Spinal cord (tissue), 10 donors: ENCODE results near the gene PGF. TPM values are rescaled to one million over a fixed set of nuclear protein-coding genes. Genes with fewer than 3 reads are reported as not detected.
"Not testable (repeated sequence)": the region's sequence is repeated elsewhere in the genome, so short reads cannot be mapped to it uniquely, and the experiment has no call there.

Experiments
- DNase-seq, 6 donors: peaks; one replicate each; pipeline versions ENCODE4 v3.0.0 to v3.0.0-alpha.2; 2013 to 2015; ENCODE audit warnings: low spot score in 6 of 6, low read depth in 4 of 6
- H3K27ac ChIP-seq: one replicate; pipeline ENCODE4 v1.5.1; 2013; ENCODE audit warnings: low read depth, low read length, control low read depth
- H3K27me3 ChIP-seq: one replicate; pipeline ENCODE4 v1.6.1; 2013; ENCODE audit warnings: low read length; ENCODE audit not compliant: control insufficient read depth, insufficient read depth
- H3K36me3 ChIP-seq: one replicate; pipeline ENCODE4 v1.6.1; 2013; ENCODE audit warnings: low read length; ENCODE audit not compliant: control insufficient read depth, insufficient read depth
- H3K4me1 ChIP-seq: one replicate; pipeline ENCODE4 v1.6.1; 2013; ENCODE audit warnings: low read length; ENCODE audit not compliant: control insufficient read depth, insufficient read depth
- H3K4me3 ChIP-seq: one replicate; pipeline ENCODE4 v1.5.1; 2013; ENCODE audit warnings: low read depth, low read length, control low read depth
- H3K9me3 ChIP-seq: one replicate; pipeline ENCODE4 v1.6.1; 2013; ENCODE audit warnings: low read length; ENCODE audit not compliant: control insufficient read depth, insufficient read depth
- WGBS: methylation state at CpG from one replicate; pipeline ENCODE4 v1.1.5; 2013; ENCODE audit warnings: missing lambda C conversion rate; ENCODE audit not compliant: insufficient coverage; 5-methylcytosine and 5-hydroxymethylcytosine counted together
- long read RNA-seq, 4 donors: transcript quantifications; one replicate each; lab custom pipeline, GENCODE V29; 2026
- polyA plus RNA-seq, 2 donors: library from polyadenylated mRNA; unstranded; fragments of 120-200 nt; gene quantifications; one replicate each; pipeline ENCODE4 v1.2.1, GENCODE V29; 2013; ENCODE audit not compliant: insufficient read length in 2 of 2
- total RNA-seq, 2 donors: library from RNA; depleted of rRNA in 1 of 2; stranded (reverse); fragments of 120-200 nt in 1 of 2; fragments of >200 nt in 1 of 2; gene quantifications; one replicate each; pipeline versions ENCODE4 v1.2.3 to v1.2.4, GENCODE V29; 2013 to 2014
- donor health status: healthy.

The PGF gene
- total RNA-seq (10 to 100 TPM in 1 of 2 donors, 1 to 10 TPM in 1; 5.7 to 23.0 TPM), polyA plus RNA-seq (10 to 100 TPM in 1 of 2 donors, 1 to 10 TPM in 1; 8.1 to 13.5 TPM)
- long read RNA-seq, donor 1, partial matches to known transcripts, result 0 of 3 reads
- long read RNA-seq, donor 1, other reads (novel, unspliced or antisense), result 0 of 3 reads
- long read RNA-seq, donor 2, partial matches to known transcripts, result 0 of 2 reads
- long read RNA-seq, donor 2, other reads (novel, unspliced or antisense), result 0 of 2 reads
- long read RNA-seq, donor 3, result 0 reads
- long read RNA-seq, donor 4, transcript PGF-203 (6 exons, 1,699 nt), result major isoform, 5 of 6 reads
- long read RNA-seq, donor 4, partial matches to known transcripts, result 0 of 6 reads
- long read RNA-seq, donor 4, other reads (novel, unspliced or antisense), result 0 of 6 reads

- WGBS, result 4% methylated on average over 72 of the region's 73 CpGs
- DNase-seq, result peak in 2 of 6 donors; percentile 34 to 56
- Histone ChIP-seq H3K4me1 (peaks cover 56% of the 10 kb centered on the region), H3K27ac (peak within 1 kb of the TSS; percentile 47), H3K4me3 (peak within 1 kb of the TSS; percentile 20), H3K27me3 (peaks cover 17% of the 10 kb centered on the region), H3K36me3 (peaks cover 6% of the 10 kb centered on the region), H3K9me3 (no peaks in the 10 kb centered on the region)
Measured at GRCh38 chr14:74955229-74956026, at the start of gene PGF. Gene PGF (minus strand): TSS chr14:74955597. CDS start chr14:74955242, 355 bp downstream.

GRCh38 chr14:75003250-75004027, 48.0 kb upstream of the PGF start:
- no peak for DNase-seq
- Histone ChIP-seq H3K27ac (peak overlapping the region; percentile 87), H3K4me3 (peak overlapping the region; percentile 95), H3K36me3 (peaks cover 16% of the 10 kb centered on the region), H3K27me3 (no peaks in the 10 kb centered on the region), H3K9me3 (peaks cover 1% of the 10 kb centered on the region), H3K4me1 (peaks cover 10% of the 10 kb centered on the region)
- WGBS, result 4% methylated on average over 16 of the region's 18 CpGs

- Histone ChIP-seq H3K9me3 (peaks cover 1% of the 10 kb centered on the region), H3K27ac (peak within 1 kb of the TSS; percentile 87), H3K4me3 (peak within 1 kb of the TSS; percentile 95), H3K36me3 (peaks cover 13% of the 10 kb centered on the region), H3K4me1 (peaks cover 10% of the 10 kb centered on the region), H3K27me3 (no peaks in the 10 kb centered on the region)
- DNase-seq, result peak; percentile 93 to 99 (median 96)
- under 1% methylated on average over 61 of the region's 66 CpGs for WGBS
Measured at GRCh38 chr14:75002392-75003249, 47.2 kb upstream of the PGF start, which contains the start of gene EIF2B2. Gene EIF2B2 (plus strand): TSS chr14:75002921. CDS start chr14:75002991, 70 bp downstream.

GRCh38 chr14:75001899-75002298, 46.5 kb upstream of the PGF start:
- peaks cover 1% of the 10 kb centered on the region for H3K9me3 ChIP-seq
- peak overlapping the region; percentile 87 for H3K27ac ChIP-seq
- WGBS, result no CpG with 5 or more reads among the region's 1 CpG
- peaks cover 13% of the 10 kb centered on the region for H3K36me3 ChIP-seq
- peak overlapping the region; percentile 95 for H3K4me3 ChIP-seq
- no peak for DNase-seq
- no peaks in the 10 kb centered on the region for H3K27me3 ChIP-seq
- peaks cover 10% of the 10 kb centered on the region for H3K4me1 ChIP-seq

- Histone ChIP-seq H3K4me1 (peaks cover 10% of the 10 kb centered on the region), H3K4me3 (no peak overlapping the region), H3K36me3 (peaks cover 7% of the 10 kb centered on the region), H3K27ac (no peak overlapping the region), H3K27me3 (no peaks in the 10 kb centered on the region), H3K9me3 (peaks cover 1% of the 10 kb centered on the region)
- WGBS, result 100% methylated on average over 2 of the region's 2 CpGs
- DNase-seq, result no peak
Measured at GRCh38 chr14:75001261-75001660, 45.9 kb upstream of the PGF start.

GRCh38 chr14:74995781-74996180, 40.4 kb upstream of the PGF start:
- no CpG with 5 or more reads among the region's 7 CpGs for WGBS
- H3K27ac ChIP-seq, H3K27me3 ChIP-seq, H3K4me1 ChIP-seq, H3K4me3 ChIP-seq, H3K36me3 ChIP-seq, H3K9me3 ChIP-seq, DNase-seq: not testable (repeated sequence)

- H3K27ac ChIP-seq, H3K4me3 ChIP-seq, H3K36me3 ChIP-seq, DNase-seq, H3K9me3 ChIP-seq, H3K27me3 ChIP-seq, H3K4me1 ChIP-seq: not testable (repeated sequence)
- WGBS, result 95% methylated on average over 18 of the region's 28 CpGs
Measured at GRCh38 chr14:74994182-74994581, 38.8 kb upstream of the PGF start.

GRCh38 chr14:74988993-74989392, 33.6 kb upstream of the PGF start:
- Histone ChIP-seq H3K36me3 (no peaks in the 10 kb centered on the region), H3K27me3 (no peaks in the 10 kb centered on the region), H3K4me3 (no peak overlapping the region), H3K9me3 (no peaks in the 10 kb centered on the region), H3K4me1 (peaks cover 11% of the 10 kb centered on the region), H3K27ac (no peak overlapping the region)
- no CpG with 5 or more reads among the region's 1 CpG for WGBS
- no peak for DNase-seq
